HCT116 (cell line): ENCODE measurements around the gene HIVEP3.

Experiments
- CBX3 ChIP-seq: IDR thresholded peaks from 2 replicates; pipeline ENCODE4 v1.6.1; 2012; ENCODE audit warnings: low read depth
- CEBPB ChIP-seq: IDR thresholded peaks from 2 replicates; pipeline ENCODE4 v1.6.1; 2012; ENCODE audit warnings: low read depth
- EGR1 ChIP-seq: IDR thresholded peaks from 2 replicates; pipeline ENCODE4 v1.6.1; 2012; ENCODE audit warnings: low read depth
- EZH2 ChIP-seq: fragments of 200-600 bp; sonication (generic); IDR thresholded peaks from 2 replicates; pipeline ENCODE4 v1.6.1; 2017; ENCODE audit warnings: antibody characterized with exemption, mixed run types
- EZH2phosphoT487 ChIP-seq: fragments of 200-600 bp; IDR thresholded peaks from 2 replicates; pipeline ENCODE4 v1.6.1; 2018; ENCODE audit warnings: antibody characterized with exemption, borderline replicate concordance
- POLR2A ChIP-seq: IDR thresholded peaks from 2 replicates; pipeline ENCODE4 v1.7.0; 2011; ENCODE audit warnings: borderline replicate concordance; ENCODE audit not compliant: insufficient read depth, insufficient read length; ENCODE audit errors: extremely low read depth
- POLR2AphosphoS5 ChIP-seq: IDR thresholded peaks from 2 replicates; pipeline ENCODE4 v1.6.1; 2011; ENCODE audit warnings: mild to moderate bottlenecking, low read depth, low read length, moderate library complexity
- SP1 ChIP-seq: IDR thresholded peaks from 2 replicates; pipeline ENCODE4 v1.6.1; 2012; ENCODE audit warnings: low read depth
- SRF ChIP-seq: IDR thresholded peaks from 2 replicates; pipeline ENCODE4 v1.6.1; 2012; ENCODE audit warnings: low read depth
- YY1 ChIP-seq: IDR thresholded peaks from 2 replicates; pipeline ENCODE4 v1.6.1; 2011; ENCODE audit warnings: low read length, low read depth, moderate library complexity, mild to moderate bottlenecking; ENCODE audit not compliant: insufficient replicate concordance; ENCODE audit errors: extremely low read depth
- TF ChIP-seq, protein P1 (sequence below): IDR thresholded peaks from 2 replicates; pipeline ENCODE4 v1.6.1; 2012
- TF ChIP-seq, protein P2 (sequence below), 3 experiments: fragments of 200-600 bp in 1 of 3; sonication (generic) in 1 of 3; IDR thresholded peaks in 2 of 3; conservative IDR thresholded peaks in 1 of 3; 2 replicates each; pipeline ENCODE4 v1.5.1; 2012 to 2017; ENCODE audit warnings: low read depth in 2 of 3, low read length in 2 of 3, antibody characterized with exemption in 1 of 3, borderline replicate concordance in 1 of 3, control low read depth in 1 of 3, mild to moderate bottlenecking in 1 of 3, mixed read lengths in 1 of 3, mixed run types in 1 of 3, moderate library complexity in 1 of 3; ENCODE audit not compliant: insufficient read depth in 1 of 3
- TF ChIP-seq, protein P3 (sequence below): IDR thresholded peaks from 2 replicates; pipeline ENCODE4 v1.6.1; 2012; ENCODE audit warnings: low read depth

DNA sequence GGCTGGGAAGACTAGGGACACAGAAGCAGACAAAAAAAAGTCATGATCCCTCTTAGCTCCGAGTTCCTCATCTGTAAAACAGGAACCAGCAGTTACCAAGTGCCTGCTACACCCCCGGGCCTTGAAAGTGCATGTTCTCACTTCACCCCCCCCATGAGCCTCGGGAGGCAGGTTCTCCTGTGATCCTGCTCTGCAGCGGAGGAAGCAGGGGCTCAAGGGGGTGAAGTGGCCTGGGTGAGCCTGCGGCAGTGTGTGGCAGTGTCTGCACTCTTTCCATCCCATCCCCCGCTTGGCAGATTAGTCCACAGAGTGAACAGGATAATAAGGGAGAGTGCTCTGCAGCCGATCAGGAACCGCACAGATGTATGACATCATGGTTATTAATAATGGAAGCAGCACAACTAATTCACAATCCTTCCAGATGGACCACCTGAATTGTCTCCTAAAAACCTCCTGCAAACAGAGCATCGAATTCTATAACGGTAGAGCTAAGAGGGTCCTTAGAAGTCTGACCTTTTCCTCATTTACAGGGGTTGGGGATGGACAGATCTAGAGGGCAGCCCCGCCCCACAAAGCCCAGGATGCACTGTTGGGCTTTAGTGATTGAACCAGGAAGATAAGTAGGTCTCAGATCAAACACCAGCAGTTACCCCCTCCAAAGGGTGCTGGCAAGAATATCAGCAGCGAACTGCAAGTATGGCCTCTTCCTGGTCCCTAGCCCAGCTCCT is 260.1 kb downstream of the HIVEP3 start:
- no peak for TF ChIP-seq CEBPB
- no peak for TF ChIP-seq POLR2AphosphoS5
- TF ChIP-seq EGR1, result no peak
- TF ChIP-seq, protein P1, sequence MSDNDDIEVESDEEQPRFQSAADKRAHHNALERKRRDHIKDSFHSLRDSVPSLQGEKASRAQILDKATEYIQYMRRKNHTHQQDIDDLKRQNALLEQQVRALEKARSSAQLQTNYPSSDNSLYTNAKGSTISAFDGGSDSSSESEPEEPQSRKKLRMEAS, result no peak
- TF ChIP-seq, protein P2, sequence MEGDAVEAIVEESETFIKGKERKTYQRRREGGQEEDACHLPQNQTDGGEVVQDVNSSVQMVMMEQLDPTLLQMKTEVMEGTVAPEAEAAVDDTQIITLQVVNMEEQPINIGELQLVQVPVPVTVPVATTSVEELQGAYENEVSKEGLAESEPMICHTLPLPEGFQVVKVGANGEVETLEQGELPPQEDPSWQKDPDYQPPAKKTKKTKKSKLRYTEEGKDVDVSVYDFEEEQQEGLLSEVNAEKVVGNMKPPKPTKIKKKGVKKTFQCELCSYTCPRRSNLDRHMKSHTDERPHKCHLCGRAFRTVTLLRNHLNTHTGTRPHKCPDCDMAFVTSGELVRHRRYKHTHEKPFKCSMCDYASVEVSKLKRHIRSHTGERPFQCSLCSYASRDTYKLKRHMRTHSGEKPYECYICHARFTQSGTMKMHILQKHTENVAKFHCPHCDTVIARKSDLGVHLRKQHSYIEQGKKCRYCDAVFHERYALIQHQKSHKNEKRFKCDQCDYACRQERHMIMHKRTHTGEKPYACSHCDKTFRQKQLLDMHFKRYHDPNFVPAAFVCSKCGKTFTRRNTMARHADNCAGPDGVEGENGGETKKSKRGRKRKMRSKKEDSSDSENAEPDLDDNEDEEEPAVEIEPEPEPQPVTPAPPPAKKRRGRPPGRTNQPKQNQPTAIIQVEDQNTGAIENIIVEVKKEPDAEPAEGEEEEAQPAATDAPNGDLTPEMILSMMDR (IDR thresholded peaks at IDR 0.05 in 2 of 3, conservative IDR thresholded peaks at IDR 0.05 in 1 of 3; ENCODE audit: borderline replicate concordance in 1 of 3, insufficient read depth in 1 of 3, low read depth in 2 of 3, low read length in 2 of 3), result no peak
- no peak for TF ChIP-seq SRF
- TF ChIP-seq EZH2phosphoT487, result no peak
- TF ChIP-seq POLR2A, result no peak
- TF ChIP-seq EZH2, result no peak
- no peak for TF ChIP-seq SP1
- TF ChIP-seq CBX3, result no peak
- no peak for TF ChIP-seq YY1
- TF ChIP-seq, protein P3, sequence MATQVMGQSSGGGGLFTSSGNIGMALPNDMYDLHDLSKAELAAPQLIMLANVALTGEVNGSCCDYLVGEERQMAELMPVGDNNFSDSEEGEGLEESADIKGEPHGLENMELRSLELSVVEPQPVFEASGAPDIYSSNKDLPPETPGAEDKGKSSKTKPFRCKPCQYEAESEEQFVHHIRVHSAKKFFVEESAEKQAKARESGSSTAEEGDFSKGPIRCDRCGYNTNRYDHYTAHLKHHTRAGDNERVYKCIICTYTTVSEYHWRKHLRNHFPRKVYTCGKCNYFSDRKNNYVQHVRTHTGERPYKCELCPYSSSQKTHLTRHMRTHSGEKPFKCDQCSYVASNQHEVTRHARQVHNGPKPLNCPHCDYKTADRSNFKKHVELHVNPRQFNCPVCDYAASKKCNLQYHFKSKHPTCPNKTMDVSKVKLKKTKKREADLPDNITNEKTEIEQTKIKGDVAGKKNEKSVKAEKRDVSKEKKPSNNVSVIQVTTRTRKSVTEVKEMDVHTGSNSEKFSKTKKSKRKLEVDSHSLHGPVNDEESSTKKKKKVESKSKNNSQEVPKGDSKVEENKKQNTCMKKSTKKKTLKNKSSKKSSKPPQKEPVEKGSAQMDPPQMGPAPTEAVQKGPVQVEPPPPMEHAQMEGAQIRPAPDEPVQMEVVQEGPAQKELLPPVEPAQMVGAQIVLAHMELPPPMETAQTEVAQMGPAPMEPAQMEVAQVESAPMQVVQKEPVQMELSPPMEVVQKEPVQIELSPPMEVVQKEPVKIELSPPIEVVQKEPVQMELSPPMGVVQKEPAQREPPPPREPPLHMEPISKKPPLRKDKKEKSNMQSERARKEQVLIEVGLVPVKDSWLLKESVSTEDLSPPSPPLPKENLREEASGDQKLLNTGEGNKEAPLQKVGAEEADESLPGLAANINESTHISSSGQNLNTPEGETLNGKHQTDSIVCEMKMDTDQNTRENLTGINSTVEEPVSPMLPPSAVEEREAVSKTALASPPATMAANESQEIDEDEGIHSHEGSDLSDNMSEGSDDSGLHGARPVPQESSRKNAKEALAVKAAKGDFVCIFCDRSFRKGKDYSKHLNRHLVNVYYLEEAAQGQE, result no peak
